ENCODE measurements around the gene TPBG. TPM values are rescaled to one million over a fixed set of nuclear protein-coding genes. Genes with fewer than 3 reads are reported as not detected.

The TPBG gene
- total and polyA plus RNA-seq, 2 of the 4 experiments (the other 2 are of a cell fraction): 19.7 to 71.7 TPM

GRCh38 chr6:82408952-82409431 lies 45.4 kb downstream of the TPBG start:
- peak overlapping the region; percentile 98 for H2BK5ac ChIP-seq (ENCODE audit: low read depth, low read length, poor library complexity, severe bottlenecking)
- peak overlapping the region; percentile 81; the same call in 1 of the 2 replicates for H3K4ac ChIP-seq (ENCODE audit: low read depth, low read length)
- ATAC-seq (ENCODE audit: low read depth) (peak; percentile 77), DNase-seq (peak; percentile 88)
- H3K27ac ChIP-seq (ENCODE audit: insufficient read depth, low read length): no peak overlapping the region
- BruUV-seq (replicated peaks): no TSS peak
- ChIA-PET POLR2A (ENCODE audit: unreplicated experiment) (no interaction called here), CTCF (no interaction called here)
- no peaks in the 10 kb centered on the region for H3K27me3 ChIP-seq (ENCODE audit: control insufficient read depth, insufficient read depth, low read length)
- H3K4me3 ChIP-seq (ENCODE audit: insufficient read depth, low read depth, low read length): no peak overlapping the region
- peak overlapping the region; percentile 95 for H2BK120ac ChIP-seq (ENCODE audit: low read depth, low read length)
- no peaks in the 10 kb centered on the region for H3K9me3 ChIP-seq (ENCODE audit: control insufficient read depth, insufficient read depth, low read length)
- peak overlapping the region; percentile 65; the same call in 1 of the 2 replicates for H4K5ac ChIP-seq (ENCODE audit: low read depth, low read length)
- peak overlapping the region; percentile 60; the same call in 1 of the 2 replicates for H3K23ac ChIP-seq (ENCODE audit: low read depth, low read length)
- no CpG with 5 or more reads among the region's 2 CpGs for WGBS, 2 experiments (ENCODE audit: extremely low coverage in 2 of 2, insufficient read length in 1 of 2)
- peaks cover 3% of the 10 kb centered on the region; the same call in 1 of the 2 replicates for H3K9me1 ChIP-seq (ENCODE audit: insufficient read depth, low read length)
- no peaks in the 10 kb centered on the region for H3K36me3 ChIP-seq (ENCODE audit: control insufficient read depth, insufficient read depth, low read length)
- peak overlapping the region in 1 of 2 experiments; percentile 74; a peak in 3 of 4 replicates for H4K8ac ChIP-seq (ENCODE audit: low read depth in 2 of 2, low read length in 2 of 2)
- H3K79me1 ChIP-seq (ENCODE audit: low read depth in 1 of 2, low read length in 2 of 2): no peaks in the 10 kb centered on the region
- H3K18ac ChIP-seq (ENCODE audit: low read depth, low read length): peak overlapping the region; percentile 83; the same call in 1 of the 2 replicates
- peaks cover 9% of the 10 kb centered on the region for H3K4me1 ChIP-seq (ENCODE audit: control insufficient read depth, insufficient read depth, low read length)
- no peak overlapping the region for H2BK15ac ChIP-seq (ENCODE audit: low read depth, low read length)
- H3K56ac ChIP-seq (ENCODE audit: extremely low read depth, insufficient read depth, low read length): peak overlapping the region; percentile 83
- peak overlapping the region; percentile 67 for H4K91ac ChIP-seq (ENCODE audit: insufficient read depth, low read depth, low read length)
- TF ChIP-seq, protein P1, sequence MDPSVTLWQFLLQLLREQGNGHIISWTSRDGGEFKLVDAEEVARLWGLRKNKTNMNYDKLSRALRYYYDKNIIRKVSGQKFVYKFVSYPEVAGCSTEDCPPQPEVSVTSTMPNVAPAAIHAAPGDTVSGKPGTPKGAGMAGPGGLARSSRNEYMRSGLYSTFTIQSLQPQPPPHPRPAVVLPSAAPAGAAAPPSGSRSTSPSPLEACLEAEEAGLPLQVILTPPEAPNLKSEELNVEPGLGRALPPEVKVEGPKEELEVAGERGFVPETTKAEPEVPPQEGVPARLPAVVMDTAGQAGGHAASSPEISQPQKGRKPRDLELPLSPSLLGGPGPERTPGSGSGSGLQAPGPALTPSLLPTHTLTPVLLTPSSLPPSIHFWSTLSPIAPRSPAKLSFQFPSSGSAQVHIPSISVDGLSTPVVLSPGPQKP (IDR thresholded peaks at IDR 0.05; ENCODE audit: borderline replicate concordance, low read depth, low read length): no peak
- TF ChIP-seq FOS (IDR thresholded peaks at IDR 0.05; ENCODE audit: low read depth, low read length) (peak; percentile 81), BHLHE40 (IDR thresholded peaks at IDR 0.05; ENCODE audit: low read depth, low read length) (0 out of 2 replicates have a peak, but pooled peaks have one; percentile 29), CEBPB (IDR thresholded peaks at IDR 0.05; ENCODE audit: low read depth, low read length) (peak; percentile 96)
- peak overlapping the region; percentile 51; the same call in 1 of the 2 replicates for H3K4me2 ChIP-seq (ENCODE audit: low read depth, low read length)
- H3K14ac ChIP-seq (replicated peaks; ENCODE audit: low read depth, low read length): peak overlapping the region; percentile 70; the same call in 1 of the 2 replicates
- intact Hi-C loops (cut with micrococcal nuclease) (no loop called here), in situ Hi-C loops (cut with MboI; ENCODE audit: low sequenced_read_pairs) (no loop called here), dilution Hi-C loops (cut with HindIII; ENCODE audit: low sequenced_read_pairs, unreplicated experiment) (no loop called here)
- no peak overlapping the region for H2AFZ ChIP-seq (replicated peaks; ENCODE audit: low read length, poor library complexity)
- H2AK9ac ChIP-seq (replicated peaks; ENCODE audit: low read depth, low read length, poor library complexity): no peak overlapping the region
- no peak overlapping the region for H3K9ac ChIP-seq (ENCODE audit: low read depth, low read length)
- peak overlapping the region; percentile 89 for H2BK20ac ChIP-seq (ENCODE audit: low read depth, low read length)
- no peaks in the 10 kb centered on the region for H4K20me1 ChIP-seq (ENCODE audit: insufficient read depth, low read length)
- H2AK5ac ChIP-seq (ENCODE audit: low read depth, low read length): no peak overlapping the region
